ENCODE data around the gene KLK2.
A peak's percentile ranks its signal among the peaks of the same experiment; 100 is the strongest.

The KLK2 gene

GRCh38 chr19:50873056-50873455 lies at the start of gene KLK2:
TSS of gene KLK2 (plus strand) at chr19:50873439. CDS start at chr19:50873474, 35 bp downstream.
- DNase-seq = no peak

DNA sequence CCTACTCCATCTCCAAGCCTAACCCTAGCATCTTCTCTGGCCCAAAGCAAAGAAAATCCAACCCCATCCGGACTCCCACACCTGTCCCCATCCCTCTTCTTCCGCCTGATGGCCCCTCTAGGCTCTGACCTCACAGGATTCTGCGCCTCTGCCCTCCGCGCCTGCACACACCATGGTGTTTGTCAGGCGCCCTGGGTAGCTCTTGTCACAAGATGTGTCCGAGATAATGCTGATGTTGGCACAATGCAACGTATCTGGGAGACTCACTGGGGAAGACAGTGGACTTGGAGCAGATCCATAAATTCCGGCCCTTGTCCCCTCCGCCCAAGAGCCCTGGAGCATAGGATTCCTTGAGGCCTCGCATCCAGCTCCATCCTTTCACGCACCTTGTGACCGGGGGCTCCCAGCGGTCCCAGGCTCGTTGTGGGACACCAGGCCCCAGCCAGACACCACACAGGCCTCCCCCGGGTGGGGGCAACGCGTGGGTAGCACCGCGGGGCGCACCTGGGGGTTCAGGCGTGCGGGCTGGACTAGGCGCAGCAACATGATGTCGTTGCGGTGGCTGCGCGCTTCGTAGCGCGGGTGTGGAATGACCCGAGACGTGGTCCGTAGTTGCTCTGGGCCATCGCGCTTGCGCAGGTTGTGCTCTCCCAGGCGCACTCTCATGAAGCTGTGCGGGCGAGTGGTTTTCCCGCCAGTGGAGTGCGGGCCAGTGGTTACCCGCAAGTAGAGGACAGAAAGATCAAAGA lies 46.6 kb upstream of the KLK2 start:
- no peak for DNase-seq

GRCh38 chr19:50827476-50827875 lies 45.8 kb upstream of the KLK2 start:
- no peak for DNase-seq

- DNase-seq = no peak
Measured at GRCh38 chr19:50829801-50830200, 43.4 kb upstream of the KLK2 start.

DNA sequence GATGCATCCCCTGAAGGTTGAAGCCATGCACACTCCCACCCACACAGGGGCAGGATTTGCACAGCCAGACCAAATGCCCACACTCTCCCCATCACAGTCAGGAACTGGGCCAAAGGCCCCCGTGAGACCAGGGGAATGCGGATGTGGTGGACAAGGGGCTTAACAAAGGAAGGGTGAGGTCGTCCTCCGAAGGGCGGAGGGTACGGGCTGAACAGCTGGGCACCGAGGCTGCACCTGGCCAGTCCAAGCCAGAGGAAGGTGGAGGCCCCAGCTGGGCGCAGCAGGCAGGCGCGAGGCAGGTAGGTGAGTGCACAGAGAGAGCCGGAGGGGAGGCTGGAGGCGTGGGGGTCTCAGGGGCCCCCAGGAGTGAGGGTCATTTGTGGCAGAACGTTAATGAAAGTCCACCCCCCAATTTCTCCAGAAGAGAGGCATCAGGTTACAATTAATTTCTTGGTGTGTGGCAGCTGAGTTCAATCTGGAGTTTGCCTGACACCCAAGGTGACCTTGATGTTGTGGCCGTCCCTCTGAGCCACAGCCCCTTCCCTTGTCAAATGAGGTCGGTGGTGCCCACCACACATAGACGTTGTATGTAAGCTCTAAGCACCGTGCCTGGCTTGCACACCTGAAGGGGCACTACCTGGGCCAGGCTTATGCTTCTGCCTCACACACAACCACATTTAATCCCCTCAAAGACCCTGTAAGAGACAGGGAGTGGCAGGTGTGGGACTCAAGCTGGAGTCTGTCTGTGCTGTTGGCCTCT lies 42.8 kb upstream of the KLK2 start:
- no peak for DNase-seq

- DNase-seq = no peak
Measured at GRCh38 chr19:50831026-50831396, 42.2 kb upstream of the KLK2 start.

- DNase-seq = no peak
Measured at GRCh38 chr19:50832666-50833065, 40.6 kb upstream of the KLK2 start.

GRCh38 chr19:50833117-50833801 lies 40.0 kb upstream of the KLK2 start, which contains the start of gene KLK15:
TSS of gene KLK15 (minus strand) at chr19:50833574. CDS start at chr19:50831492, 2,082 bp downstream.
- DNase-seq = no peak

DNA sequence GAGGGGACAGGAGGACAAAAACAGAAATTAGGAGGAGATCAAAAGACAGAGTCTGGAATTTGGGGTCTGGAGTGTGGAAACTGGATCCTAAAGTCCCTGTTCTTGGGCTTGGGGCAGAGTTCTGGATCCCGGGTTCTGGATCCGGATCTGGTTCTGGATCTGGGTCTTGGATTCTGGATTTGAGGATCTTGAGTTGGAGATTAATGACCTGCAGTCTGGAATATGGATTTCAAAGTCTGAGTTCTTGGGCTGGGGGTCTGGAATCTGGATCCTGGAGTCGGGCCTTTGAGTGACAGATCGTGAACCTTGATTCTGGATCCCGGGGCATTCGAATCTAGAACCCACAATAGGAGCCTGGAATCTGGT lies 39.5 kb upstream of the KLK2 start:
- DNase-seq = no peak

DNA sequence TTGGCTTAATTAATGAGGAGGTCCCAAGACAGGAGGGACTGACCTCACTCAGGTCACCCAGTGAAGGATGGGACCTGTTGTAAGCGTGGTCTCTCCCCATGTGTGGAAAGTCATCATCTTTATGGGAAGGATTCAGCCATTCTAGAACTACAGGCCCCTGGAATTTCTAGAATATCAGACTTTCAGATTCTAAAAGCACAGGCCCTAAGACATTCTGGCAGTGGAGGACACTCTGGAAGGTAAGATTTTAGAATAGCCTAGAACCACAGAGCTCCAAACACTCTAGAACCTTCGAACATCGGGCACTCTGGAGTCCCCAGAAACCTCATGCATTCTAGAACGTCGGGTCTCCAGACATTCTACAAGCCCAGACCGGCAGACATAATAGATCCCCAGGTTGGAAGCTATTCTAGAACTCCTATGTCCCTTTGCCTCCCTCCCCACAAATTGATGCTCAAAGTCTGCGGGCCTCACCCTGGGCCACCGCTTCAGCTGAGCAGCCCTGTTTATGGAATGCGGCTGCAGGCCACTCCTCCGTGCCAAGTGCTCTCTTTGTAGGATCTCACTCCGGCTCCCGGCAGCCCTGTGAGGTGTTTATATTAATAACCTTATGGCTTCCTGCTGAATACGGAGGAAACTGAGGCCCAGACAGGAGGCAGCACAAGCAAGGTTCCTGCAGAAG lies 38.0 kb upstream of the KLK2 start:
- DNase-seq = no peak

DNA sequence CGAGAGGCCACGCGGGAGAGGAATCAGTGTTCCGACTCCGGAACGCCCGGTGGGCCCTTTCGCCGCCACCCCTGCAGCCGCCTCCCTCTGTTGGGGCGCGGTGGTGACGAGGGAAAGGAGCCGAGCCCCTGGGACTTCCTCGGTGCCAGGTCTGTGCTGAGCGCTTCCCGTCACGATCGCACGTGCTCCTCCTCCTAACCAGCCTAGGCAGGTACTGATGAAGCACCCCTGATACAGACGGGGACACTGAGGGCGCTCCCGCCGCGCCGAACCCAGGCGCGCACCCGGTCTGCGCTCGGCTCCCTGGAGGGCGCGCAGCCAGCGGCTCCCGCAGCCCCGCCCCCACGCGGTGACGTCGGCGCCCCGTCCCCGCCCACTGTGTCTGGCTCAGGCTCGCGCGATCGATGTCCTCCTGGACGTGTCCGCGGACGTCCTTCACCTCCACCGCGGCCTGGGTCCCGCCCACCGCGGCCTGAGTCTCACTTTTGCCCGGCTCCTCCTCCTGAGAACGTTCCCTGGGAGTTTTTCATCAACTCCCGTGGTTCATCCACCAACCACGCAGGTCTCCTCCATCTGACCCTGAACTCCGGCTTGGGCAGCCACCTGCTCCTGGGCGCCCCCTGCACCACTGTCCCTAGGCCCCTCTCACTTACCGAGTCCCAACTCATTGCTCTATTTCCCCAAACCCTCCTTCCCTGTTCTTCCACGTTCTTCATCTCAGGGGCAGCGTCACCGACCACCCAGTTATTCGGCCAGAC lies 37.3 kb upstream of the KLK2 start:
- DNase-seq = peak; percentile 59 to 85

DNA sequence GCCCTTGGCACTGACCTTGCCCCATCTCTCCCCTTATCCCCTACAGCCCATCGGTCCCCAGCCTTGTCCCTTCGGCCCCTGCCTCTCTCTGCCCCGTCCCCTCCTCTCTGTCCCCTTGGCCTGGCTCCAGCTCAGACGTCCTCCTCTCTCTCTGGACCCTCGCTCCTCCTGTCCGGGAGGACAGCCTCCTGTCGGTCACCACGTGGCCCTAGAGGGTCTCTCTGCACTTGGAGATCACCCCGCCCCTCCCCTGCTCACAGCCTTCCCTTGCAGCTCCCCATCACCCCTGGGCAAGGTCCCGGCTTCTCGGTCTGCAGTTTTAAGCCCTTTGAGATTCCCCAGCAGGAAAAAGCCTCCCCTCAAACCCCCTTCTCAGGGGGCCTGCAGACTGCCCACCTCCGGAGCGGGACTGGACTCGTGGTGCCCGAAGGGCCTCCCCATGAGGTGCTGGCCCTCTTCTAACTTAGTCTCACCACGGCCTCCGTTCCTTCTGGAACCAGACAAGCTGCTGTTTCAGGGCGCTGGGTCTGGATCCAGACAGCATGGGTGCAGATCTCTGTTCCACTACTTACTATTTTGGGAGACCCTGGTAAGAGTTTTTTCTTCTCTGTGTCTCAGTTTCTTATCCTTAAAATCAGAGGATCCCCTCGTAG lies 36.6 kb upstream of the KLK2 start:
- no peak for DNase-seq

DNA sequence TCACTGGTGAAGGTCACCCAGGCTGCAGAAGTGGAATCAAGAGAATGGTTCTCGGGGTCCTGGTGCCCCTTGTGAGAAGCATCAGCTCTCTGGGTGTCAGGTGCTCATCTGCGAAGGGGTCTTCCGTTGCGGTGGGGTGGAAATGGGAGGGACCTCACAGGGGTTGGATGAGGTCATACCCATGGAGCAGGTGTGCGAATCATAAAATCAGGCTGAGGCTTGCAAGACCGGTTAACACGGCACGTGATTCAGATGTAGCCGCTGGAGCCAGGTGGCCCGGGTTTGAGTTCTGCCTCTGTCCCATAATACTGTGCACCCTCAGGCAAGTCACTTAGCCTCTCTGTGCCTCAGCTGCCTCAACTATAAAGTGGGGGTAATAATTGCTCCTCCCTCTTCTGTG lies 35.9 kb upstream of the KLK2 start:
- DNase-seq = no peak

- no peak for DNase-seq
Measured at GRCh38 chr19:50838239-50838638, 35.0 kb upstream of the KLK2 start.

GRCh38 chr19:50839712-50840655 lies 33.3 kb upstream of the KLK2 start:
- no peak for DNase-seq

- DNase-seq = no peak
Measured at GRCh38 chr19:50842130-50842529, 31.1 kb upstream of the KLK2 start.

GRCh38 chr19:50843205-50843604 lies 30.0 kb upstream of the KLK2 start:
- no peak for DNase-seq

- DNase-seq = no peak
Measured at GRCh38 chr19:50843701-50844221, 29.5 kb upstream of the KLK2 start.

DNA sequence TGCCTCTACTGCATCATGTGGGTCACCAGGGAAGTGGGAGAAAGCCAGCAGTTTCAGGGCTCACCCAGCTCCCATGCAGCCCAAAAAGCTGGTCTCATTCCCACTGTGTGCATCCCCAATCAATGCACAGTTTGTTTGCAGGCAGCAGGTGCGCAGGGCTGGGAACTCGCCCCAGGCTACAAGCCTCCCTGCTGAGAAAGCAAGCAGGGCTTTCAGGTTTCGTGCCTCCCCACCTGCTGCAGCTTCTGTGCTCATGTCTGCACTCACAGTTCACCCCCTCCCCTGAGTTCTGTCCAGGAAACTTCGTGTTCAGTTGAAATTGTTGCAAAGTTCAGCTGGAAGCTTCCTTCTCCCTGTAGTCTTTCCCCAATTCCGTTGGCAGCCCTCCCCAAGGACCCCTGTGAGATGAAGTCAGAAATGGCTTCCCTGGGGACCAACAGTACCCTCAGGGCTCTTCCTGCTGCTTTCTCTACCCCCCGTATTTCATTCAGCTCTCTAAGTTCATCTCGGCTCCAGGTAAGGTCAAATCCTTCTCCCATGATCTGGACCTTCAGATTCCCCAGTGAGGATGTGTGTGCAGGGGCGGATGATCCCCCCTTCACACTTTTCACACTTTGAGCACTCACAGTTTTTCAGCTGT lies 28.8 kb upstream of the KLK2 start:
- DNase-seq = peak in 1 of 2 experiments; percentile 20

DNA sequence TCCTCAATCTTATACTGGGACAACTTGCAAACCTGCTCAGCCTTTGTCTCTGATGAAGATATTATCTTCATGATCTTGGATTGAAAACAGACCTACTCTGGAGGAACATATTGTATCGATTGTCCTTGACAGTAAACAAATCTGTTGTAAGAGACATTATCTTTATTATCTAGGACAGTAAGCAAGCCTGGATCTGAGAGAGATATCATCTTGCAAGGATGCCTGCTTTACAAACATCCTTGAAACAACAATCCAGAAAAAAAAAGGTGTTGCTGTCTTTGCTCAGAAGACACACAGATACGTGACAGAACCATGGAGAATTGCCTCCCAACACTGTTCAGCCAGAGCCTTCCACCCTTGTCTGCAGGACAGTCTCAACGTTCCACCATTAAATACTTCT lies 22.5 kb upstream of the KLK2 start:
- no peak for DNase-seq
